GM20000 (cell line): ENCODE data around the gene TUBA1C.
"Not testable (repeated sequence)": the region's sequence is repeated elsewhere in the genome, so short reads cannot be mapped to it uniquely, and the experiment has no call there.

ENCODE experiments used
- DNase-seq: peaks from one replicate; pipeline ENCODE4 v3.0.0; 2012; ENCODE audit warnings: low spot score
- CTCF ChIP-seq: IDR thresholded peaks from 2 replicates; pipeline ENCODE4 v1.5.1; 2012; ENCODE audit warnings: mild to moderate bottlenecking, control low read depth; ENCODE audit errors: extremely low read depth, missing control alignments

Gene TUBA1C

GRCh38 chr12:49279706-49280159 lies 14.9 kb downstream of the TUBA1C start:
- no peak for TF ChIP-seq CTCF
- DNase-seq = no peak

- DNase-seq = not testable (repeated sequence)
Observed at GRCh38 chr12:49280545-49280944, 15.7 kb downstream of the TUBA1C start.

- TF ChIP-seq CTCF = no peak
- DNase-seq = no peak
Observed at GRCh38 chr12:49282302-49282701, 17.4 kb downstream of the TUBA1C start.

- not testable (repeated sequence) for DNase-seq
Observed at GRCh38 chr12:49282740-49283375, 18.0 kb downstream of the TUBA1C start.

GRCh38 chr12:49283541-49284429 lies 18.9 kb downstream of the TUBA1C start:
- no peak for DNase-seq
- TF ChIP-seq CTCF = no peak

GRCh38 chr12:49284672-49285071 lies 19.8 kb downstream of the TUBA1C start:
- DNase-seq = no peak
- TF ChIP-seq CTCF = no peak

- no peak for DNase-seq
- TF ChIP-seq CTCF = no peak
Observed at GRCh38 chr12:49287876-49288275, 23.0 kb downstream of the TUBA1C start.

- TF ChIP-seq CTCF = peak; percentile 82
- peak; percentile 88 for DNase-seq
Observed at GRCh38 chr12:49288412-49288853, 23.6 kb downstream of the TUBA1C start.
